Gastrocnemius medialis (tissue), 4 donors: ENCODE measurements around the gene HDAC7.

Source experiments
- CTCF ChIP-seq, 5 experiments: fragments of 450-650 bp in 3 of 5; fragments of 200-600 bp in 2 of 5; sonication (generic) in 2 of 5; IDR thresholded peaks in 4 of 5; conservative IDR thresholded peaks in 1 of 5; 1 replicate in 4 of 5; 2 replicates in 1 of 5; pipeline ENCODE4 v1.5.1; 2016 to 2019; ENCODE audit warnings: antibody characterized with exemption in 5 of 5, mild to moderate bottlenecking in 3 of 5, moderate library complexity in 3 of 5
- POLR2A ChIP-seq, 2 donors: fragments of 450-650 bp; IDR thresholded peaks; one replicate each; pipeline ENCODE4 v1.6.1; 2017; ENCODE audit warnings: antibody characterized with exemption in 2 of 2, mild to moderate bottlenecking in 2 of 2, moderate library complexity in 2 of 2

- TF ChIP-seq POLR2A (IDR thresholded peaks at IDR 0.05) (no peak), CTCF (IDR thresholded peaks at IDR 0.05 in 4 of 5, conservative IDR thresholded peaks at IDR 0.05 in 1 of 5) (no peak)
Observed at GRCh38 chr12:47803191-47803875, 16.4 kb downstream of the HDAC7 start.
